Pancreas (tissue), 10 donors: ENCODE measurements around the gene RAI1. TPM values are rescaled to one million over a fixed set of nuclear protein-coding genes. Genes with fewer than 3 reads are reported as not detected.

Experiments
- ATAC-seq, 4 donors: fragments of 200-7000 bp; cut with Tn5 transposase; one replicate each; pipeline versions ENCODE4 v1.8.0 to v1.9.1; 2020; ENCODE audit warnings: mild to moderate bottlenecking in 4 of 4, moderate library complexity in 4 of 4
- DNase-seq, 6 donors: peaks; one replicate each; pipeline ENCODE4 v3.0.0-alpha.2; 2020
- FAIRE-seq: peaks from 2 replicates; lab custom pipeline; 2012; peaks lifted over from hg19 to GRCh38; lab: Jason Lieb, UNC
- H3K27ac ChIP-seq, 4 donors: fragments of 200-600 bp; sonication (generic); 1 replicate in 3 of 4; 2 replicates in 1 of 4; pipeline versions ENCODE4 v1.5.0 to v1.8.0; 2020
- H3K27me3 ChIP-seq, 4 donors: fragments of 200-600 bp; one replicate each; pipeline ENCODE4 v1.8.0; 2021
- H3K36me3 ChIP-seq, 3 donors: fragments of 200-600 bp; sonication (generic) in 1 of 3; one replicate each; pipeline versions ENCODE4 v1.5.0 to v1.8.0; 2020 to 2021
- H3K4me1 ChIP-seq, 3 donors: fragments of 200-600 bp; one replicate each; pipeline ENCODE4 v1.8.0; 2021
- H3K4me3 ChIP-seq, 4 donors: fragments of 200-600 bp; sonication (generic) in 2 of 4; one replicate each; pipeline versions ENCODE4 v1.5.0 to v1.8.0; 2020 to 2021
- H3K9me3 ChIP-seq, 4 donors: fragments of 200-600 bp; one replicate each; pipeline ENCODE4 v1.8.0; 2021
- CTCF ChIP-seq, 4 donors: fragments of 200-600 bp; sonication (generic) in 3 of 4; IDR thresholded peaks; one replicate each; pipeline versions ENCODE4 v1.5.0 to v1.8.0; 2021; ENCODE audit warnings: antibody characterized with exemption in 4 of 4
- WGBS, 2 donors: extraction: QIAGEN DNeasy Blood & Tissue Kit; methylation state at CpG; one replicate each; pipeline ENCODE4 v1.1.7; 2013; 5-methylcytosine and 5-hydroxymethylcytosine counted together
- intact Hi-C, 3 donors: fragments of 100-400 bp; cut with DNase I; formaldehyde crosslinking; loops; one replicate each; pipeline versions ENCODE4 v1.11.1 to v1.14.2; 2022
- polyA plus RNA-seq, 2 donors: library from polyadenylated mRNA; stranded (reverse); fragments of 200-250 nt; gene quantifications; one replicate each; pipeline ENCODE4 v1.2.3, GENCODE V29; 2013
- total RNA-seq, 6 donors: library from RNA; stranded (reverse); fragmentation: NEBNext Ultra II Directional in 4 of 6; extraction: Animal tissue kit (Norgen Biotek cat#: 25700) in 4 of 6; gene quantifications; one replicate each; pipeline versions ENCODE4 v1.2.1 to v1.2.4, GENCODE V29; 2021 to 2023
- donor health status: healthy with polysubstance abuse.
- donor health status: DM: no; HTN: no; CAD: no; lungs with moderate emphysema.
- donor health status: DM: no; HTN: no; CAD: no.
- donor health status: control.
- donor health status: control.
- donor health status: Bipolar disorder and iron deficiency.
- donor health status: DM: yes; HTN: yes; CAD: no.
- donor health status: DM: no; HTN: no; CAD: no.
- donor health status: DM: no; HTN: no; CAD: no.
- donor health status: DM: yes; HTN: yes; CAD: no.

The RAI1 gene
- total and polyA plus RNA-seq, 8 donors: 12.1 to 23.9 (median 16.7) TPM

- TF ChIP-seq CTCF (IDR thresholded peaks at IDR 0.05): no peak
- no peaks in the 10 kb centered on the region for H3K27me3 ChIP-seq
- H3K27ac ChIP-seq: no peak overlapping the region
- intact Hi-C loops: no loop called here
- ATAC-seq: peak in 2 of 4 donors; percentile 20 to 22
- H3K36me3 ChIP-seq: no peaks in the 10 kb centered on the region
- H3K4me1 ChIP-seq: no peaks in the 10 kb centered on the region
- 26 to 37% methylated on average over 5 of the region's 5 CpGs for WGBS, 2 donors
- FAIRE-seq: no peak
- H3K4me3 ChIP-seq: no peak overlapping the region
- no peaks in the 10 kb centered on the region for H3K9me3 ChIP-seq
- DNase-seq: no peak
These were observed 81.5 kb downstream of the RAI1 start for GRCh38 chr17:17762744-17763105.

GRCh38 chr17:17763136-17763535, 81.9 kb downstream of the RAI1 start:
- 81 to 85% methylated on average over 9 of the region's 9 CpGs for WGBS, 2 donors
- Histone ChIP-seq H3K4me1 (no peaks in the 10 kb centered on the region), H3K4me3 (no peak overlapping the region), H3K36me3 (no peaks in the 10 kb centered on the region), H3K9me3 (no peaks in the 10 kb centered on the region), H3K27me3 (no peaks in the 10 kb centered on the region), H3K27ac (no peak overlapping the region)
- ATAC-seq (peak in 1 of 4 donors; percentile 19), DNase-seq (no peak), FAIRE-seq (no peak)
- intact Hi-C loops: no loop called here
- TF ChIP-seq CTCF (IDR thresholded peaks at IDR 0.05): no peak

DNA sequence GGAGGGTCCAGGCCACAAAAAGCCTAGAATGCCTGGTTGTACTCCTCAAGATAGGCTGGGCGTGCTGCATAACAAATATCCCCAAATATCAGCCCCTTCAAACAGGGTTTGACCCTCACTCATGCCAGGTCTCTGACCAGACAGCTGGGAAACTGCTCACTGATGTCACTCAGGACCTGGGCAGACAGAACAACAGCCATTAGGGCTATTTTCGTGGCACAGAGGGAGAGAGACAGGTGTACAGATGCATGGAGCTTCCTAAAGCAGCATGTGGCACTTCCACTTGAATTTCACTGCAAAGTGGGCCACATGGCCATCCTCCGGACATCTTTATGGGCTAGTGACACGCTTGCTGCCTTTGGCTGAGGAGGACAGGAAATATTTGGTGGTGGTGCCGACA, 82.5 kb downstream of the RAI1 start:
- Histone ChIP-seq H3K9me3 (no peaks in the 10 kb centered on the region), H3K4me1 (no peaks in the 10 kb centered on the region), H3K4me3 (no peak overlapping the region), H3K36me3 (no peaks in the 10 kb centered on the region), H3K27ac (no peak overlapping the region), H3K27me3 (no peaks in the 10 kb centered on the region)
- WGBS, 2 donors: 89 to 91% methylated on average over 5 of the region's 5 CpGs
- DNase-seq: no peak
- no peak for TF ChIP-seq CTCF (IDR thresholded peaks at IDR 0.05)
- intact Hi-C loops: no loop called here
- no peak for FAIRE-seq
- ATAC-seq: no peak

DNA sequence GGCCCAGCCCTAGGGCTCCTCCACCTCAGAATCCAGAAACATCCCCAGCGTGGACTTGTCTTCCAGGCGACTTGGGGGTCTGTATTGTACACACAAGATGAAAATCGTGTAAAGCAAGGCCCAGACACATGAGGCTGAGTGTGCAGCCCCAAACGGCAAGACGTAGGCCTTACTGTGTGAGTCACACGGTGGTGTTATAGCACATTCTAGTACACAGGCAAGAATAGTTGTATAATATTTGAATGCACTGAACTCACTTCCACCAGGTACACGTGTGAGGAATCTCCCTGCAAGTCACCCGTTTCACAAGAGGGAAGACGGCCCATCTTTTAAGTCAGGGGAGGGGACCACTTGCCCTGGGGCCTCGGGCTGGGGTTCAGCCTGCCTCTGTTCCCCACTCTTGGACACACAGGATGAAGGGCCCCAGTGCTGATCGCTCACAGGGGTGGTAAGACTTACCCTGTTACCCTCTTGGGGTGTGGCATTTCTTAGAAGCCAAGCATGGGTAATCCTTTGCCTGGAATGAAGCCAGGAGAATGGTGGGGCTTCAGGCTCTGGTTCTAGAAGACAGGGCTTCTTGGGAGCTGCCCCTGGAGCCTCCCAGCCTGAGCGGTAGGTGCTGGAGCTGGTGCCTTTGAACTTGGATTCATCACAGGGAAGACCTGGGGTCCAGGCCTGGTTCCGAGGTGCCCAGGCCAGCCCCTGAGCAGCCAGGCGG, 84.3 kb downstream of the RAI1 start:
- Histone ChIP-seq H3K4me3 (no peak overlapping the region), H3K4me1 (no peaks in the 10 kb centered on the region), H3K27ac (no peak overlapping the region), H3K36me3 (no peaks in the 10 kb centered on the region), H3K9me3 (no peaks in the 10 kb centered on the region), H3K27me3 (no peaks in the 10 kb centered on the region)
- FAIRE-seq (no peak), DNase-seq (no peak), ATAC-seq (no peak)
- no peak for TF ChIP-seq CTCF (IDR thresholded peaks at IDR 0.05)
- intact Hi-C loops: no loop called here
- 85 to 92% methylated on average over 14 of the region's 14 CpGs for WGBS, 2 donors

- ATAC-seq (peak in 2 of 4 donors; percentile 9 to 11), FAIRE-seq (no peak), DNase-seq (no peak)
- Histone ChIP-seq H3K4me1 (no peaks in the 10 kb centered on the region), H3K9me3 (no peaks in the 10 kb centered on the region), H3K27ac (no peak overlapping the region), H3K4me3 (no peak overlapping the region), H3K27me3 (no peaks in the 10 kb centered on the region), H3K36me3 (no peaks in the 10 kb centered on the region)
- intact Hi-C loops: no loop called here
- WGBS, 2 donors: 91 to 93% methylated on average over 20 of the region's 20 CpGs
- no peak for TF ChIP-seq CTCF (IDR thresholded peaks at IDR 0.05)
These were observed 85.0 kb downstream of the RAI1 start for GRCh38 chr17:17766077-17766743.
